PC-3 (cell line): ENCODE results near the gene MAGI1.

Experiments used
- CTCF ChIP-seq: fragments of 300-600 bp; sonication (generic); conservative IDR thresholded peaks from 2 replicates; pipeline ENCODE4 v1.5.1; 2017; ENCODE audit warnings: antibody characterized with exemption, low read depth, mild to moderate bottlenecking, low read length
- EZH2 ChIP-seq: fragments of 300-600 bp; sonication (generic); IDR thresholded peaks from one replicate; pipeline ENCODE4 v1.6.1; 2017; ENCODE audit warnings: antibody characterized with exemption, mild to moderate bottlenecking, low read length; ENCODE audit not compliant: unreplicated experiment
- EZH2phosphoT487 ChIP-seq: fragments of 300-600 bp; sonication (generic); IDR thresholded peaks from 2 replicates; pipeline ENCODE4 v1.6.1; 2018; ENCODE audit warnings: mild to moderate bottlenecking, antibody characterized with exemption, low read length, borderline replicate concordance

DNA sequence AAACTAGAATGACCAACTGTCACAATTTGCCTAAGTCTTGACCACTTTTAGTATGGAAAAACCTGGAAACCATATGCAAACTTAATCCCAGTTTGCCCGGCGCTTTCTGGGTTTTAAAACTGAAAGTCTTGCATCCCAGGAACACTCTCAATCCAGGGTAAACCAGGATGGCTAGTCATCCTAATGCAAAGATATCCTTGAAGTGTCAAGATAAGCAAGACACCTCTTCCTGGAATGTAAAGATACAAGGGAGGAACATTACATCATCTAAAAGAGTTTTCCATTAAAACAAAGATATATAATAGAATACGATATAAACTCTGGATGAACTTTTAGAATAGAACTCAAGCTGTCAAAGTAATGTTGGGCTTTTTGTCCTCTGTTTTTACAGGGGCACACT is 188.5 kb downstream of the MAGI1 start:
- TF ChIP-seq CTCF = no peak
- TF ChIP-seq EZH2phosphoT487 = no peak
- TF ChIP-seq EZH2 = no peak
